SK-N-SH (cell line): ENCODE results near the gene RIMS1. TPM values are rescaled to one million over a fixed set of nuclear protein-coding genes. Genes with fewer than 3 reads are reported as not detected.

ENCODE experiments used
- CTCF ChIA-PET: fragments of 300-600, 350-600 bp; formaldehyde crosslinking; extraction: SDS; loops from one replicate; lab custom pipeline; 2021; lab: Yijun Ruan, JAX
- POLR2A ChIA-PET: fragments of 350-600 bp; sonication (Branson Sonifier 250); formaldehyde crosslinking; extraction: SDS; loops from one replicate; lab custom pipeline; 2020; ENCODE audit warnings: antibody characterized with exemption, inconsistent platforms; lab: Yijun Ruan, JAX
- DNase-seq: peaks from one replicate; pipeline ENCODE4 v3.0.0; 2012
- H2AFZ ChIP-seq: fragments of 200-600 bp; sonication (generic); 2 replicates; pipeline ENCODE4 v1.8.1; 2016; ENCODE audit warnings: antibody characterized with exemption, mild to moderate bottlenecking, low read depth
- H3F3A ChIP-seq: fragments of 200-600 bp; sonication (generic); replicated peaks from 2 replicates; pipeline ENCODE3; 2016; ENCODE audit warnings: antibody characterized with exemption, mild to moderate bottlenecking; ENCODE audit not compliant: insufficient read depth
- H3K27ac ChIP-seq, 2 experiments: fragments of 200-500 bp in 1 of 2; fragments of 200-600 bp in 1 of 2; sonication (Bioruptor generic) in 1 of 2; sonication (generic), shearing (Covaris generic) in 1 of 2; 2 replicates each; pipeline versions ENCODE4 v1.5.1 to v1.6.1; 2014 to 2016; ENCODE audit warnings: low read depth in 2 of 2, inconsistent platforms in 1 of 2, low read length in 1 of 2, mild to moderate bottlenecking in 1 of 2, mixed read lengths in 1 of 2
- H3K27me3 ChIP-seq: fragments of 200-600 bp; sonication (generic), shearing (Covaris generic); 2 replicates; pipeline ENCODE4 v1.6.1; 2016; ENCODE audit warnings: mixed run types; ENCODE audit not compliant: insufficient read depth
- H3K36me3 ChIP-seq, 2 experiments: fragments of 200-500 bp in 1 of 2; fragments of 200-600 bp in 1 of 2; sonication (Bioruptor generic) in 1 of 2; sonication (generic) in 1 of 2; replicated peaks in 1 of 2; 2 replicates each; pipeline versions ENCODE3 to v1.5.1; 2014 to 2016; ENCODE audit warnings: low read length in 1 of 2, mild to moderate bottlenecking in 1 of 2; ENCODE audit not compliant: insufficient read depth in 2 of 2, control insufficient read depth in 1 of 2
- H3K4me1 ChIP-seq, 2 experiments: fragments of 200-500 bp in 1 of 2; fragments of 200-600 bp in 1 of 2; sonication (Bioruptor generic) in 1 of 2; sonication (generic), shearing (Covaris generic) in 1 of 2; 2 replicates each; pipeline versions ENCODE4 v1.5.1 to v1.6.1; 2014 to 2016; ENCODE audit warnings: low read depth in 1 of 2, low read length in 1 of 2, mixed run types in 1 of 2; ENCODE audit not compliant: insufficient read depth in 2 of 2, control insufficient read depth in 1 of 2
- H3K4me2 ChIP-seq: fragments of 200-600 bp; sonication (generic), shearing (Covaris generic); 2 replicates; pipeline ENCODE4 v1.6.1; 2017; ENCODE audit warnings: mixed run types
- H3K4me3 ChIP-seq, 2 experiments: fragments of 200-500 bp in 1 of 2; fragments of 200-600 bp in 1 of 2; sonication (Bioruptor generic) in 1 of 2; sonication (generic), shearing (Covaris generic) in 1 of 2; 2 replicates each; pipeline versions ENCODE4 v1.5.1 to v1.8.1; 2014 to 2016; ENCODE audit warnings: low read depth in 2 of 2, inconsistent platforms in 1 of 2, low read length in 1 of 2, mild to moderate bottlenecking in 1 of 2, mixed read lengths in 1 of 2, moderate library complexity in 1 of 2
- H3K79me2 ChIP-seq: fragments of 200-600 bp; sonication (generic); 2 replicates; pipeline ENCODE4 v1.8.1; 2017; ENCODE audit warnings: mild to moderate bottlenecking; ENCODE audit not compliant: insufficient read depth
- H3K9ac ChIP-seq: fragments of 200-600 bp; sonication (generic); 2 replicates; pipeline ENCODE4 v1.6.1; 2017; ENCODE audit warnings: mixed run types
- H3K9me2 ChIP-seq: fragments of 200-600 bp; sonication (generic); 2 replicates; pipeline ENCODE4 v1.6.1; 2017; ENCODE audit warnings: mixed run types
- H3K9me3 ChIP-seq: fragments of 200-600 bp; sonication (generic); 2 replicates; pipeline ENCODE4 v1.6.1; 2017; ENCODE audit warnings: mixed run types, mild to moderate bottlenecking, moderate library complexity
- H4K20me1 ChIP-seq: fragments of 200-600 bp; sonication (generic); 2 replicates; pipeline ENCODE4 v1.6.1; 2017; ENCODE audit warnings: mild to moderate bottlenecking, mixed run types; ENCODE audit not compliant: insufficient read depth
- CHD2 ChIP-seq: fragments of 150-350 bp; IDR thresholded peaks from 2 replicates; pipeline ENCODE4 v1.6.1; 2018; ENCODE audit warnings: low read length; ENCODE audit not compliant: partially characterized antibody
- CTCF ChIP-seq: fragments of 200-600 bp; sonication (generic); IDR thresholded peaks from 2 replicates; pipeline ENCODE4 v1.6.1; 2017; ENCODE audit warnings: antibody characterized with exemption, mild to moderate bottlenecking, moderate library complexity
- ELF1 ChIP-seq: IDR thresholded peaks from 2 replicates; pipeline ENCODE4 v1.4.0; 2012
- EZH2phosphoT487 ChIP-seq: fragments of 200-600 bp; sonication (generic); IDR thresholded peaks from 2 replicates; pipeline ENCODE4 v1.6.1; 2017; ENCODE audit warnings: low read depth, mixed run types, mild to moderate bottlenecking, antibody characterized with exemption, moderate library complexity, borderline replicate concordance
- FOXJ3 ChIP-seq: sonication (generic); formaldehyde crosslinking; IDR thresholded peaks from 2 replicates; pipeline ENCODE4 v1.5.1; 2020; ENCODE audit warnings: mild to moderate bottlenecking, missing genetic modification reagents
- FOXM1 ChIP-seq: IDR thresholded peaks from 2 replicates; pipeline ENCODE4 v1.4.0; 2012; ENCODE audit warnings: low read depth, mild to moderate bottlenecking
- GATA2 ChIP-seq: sonication (generic); formaldehyde crosslinking; IDR thresholded peaks from 2 replicates; pipeline ENCODE4 v1.5.0; 2020; ENCODE audit warnings: mild to moderate bottlenecking, missing genetic modification reagents
- IRF3 ChIP-seq: fragments of 150-350 bp; IDR thresholded peaks from 2 replicates; pipeline ENCODE4 v1.6.1; 2016; ENCODE audit warnings: mild to moderate bottlenecking, low read depth, low read length
- MEF2A ChIP-seq: IDR thresholded peaks from 2 replicates; pipeline ENCODE4 v1.4.0; 2012; ENCODE audit warnings: low read depth, borderline replicate concordance
- NFIC ChIP-seq: IDR thresholded peaks from 2 replicates; pipeline ENCODE4 v1.4.0; 2012; ENCODE audit warnings: borderline replicate concordance
- POLR2AphosphoS5 ChIP-seq: IDR thresholded peaks from 2 replicates; pipeline ENCODE4 v1.6.1; 2012; ENCODE audit warnings: low read depth, low read length
- RCOR1 ChIP-seq: fragments of 150-350 bp; IDR thresholded peaks from 2 replicates; pipeline ENCODE4 v1.6.1; 2017; ENCODE audit warnings: antibody characterized with exemption, low read length
- REST ChIP-seq: IDR thresholded peaks from 2 replicates; pipeline ENCODE4 v1.6.1; 2012; ENCODE audit warnings: mild to moderate bottlenecking, low read depth, low read length, moderate library complexity
- RXRA ChIP-seq: IDR thresholded peaks from 2 replicates; pipeline ENCODE4 v1.4.0; 2012; ENCODE audit warnings: low read depth, mild to moderate bottlenecking, borderline replicate concordance
- SMC3 ChIP-seq: IDR thresholded peaks from 2 replicates; pipeline ENCODE4 v1.6.1; 2012; ENCODE audit warnings: low read depth, low read length, improper control_type of control experiment
- TAF1 ChIP-seq: IDR thresholded peaks from 2 replicates; pipeline ENCODE4 v1.6.1; 2012; ENCODE audit warnings: low read depth, mild to moderate bottlenecking, low read length, moderate library complexity, borderline replicate concordance
- TCF12 ChIP-seq: IDR thresholded peaks from 2 replicates; pipeline ENCODE4 v1.4.0; 2012
- YY1 ChIP-seq: IDR thresholded peaks from 2 replicates; pipeline ENCODE4 v1.4.0; 2012; ENCODE audit warnings: low read depth, mild to moderate bottlenecking
- WGBS: methylation state at CpG from one replicate; pipeline ENCODE4 v1.1.6; 2017; ENCODE audit warnings: low lambda C conversion rate; 5-methylcytosine and 5-hydroxymethylcytosine counted together
- polyA plus RNA-seq, 3 experiments: library from polyadenylated mRNA; depleted of rRNA; stranded (reverse); fragments of >200 nt; gene quantifications; 2 replicates each; pipeline ENCODE4 v1.2.3, GENCODE V29; 2012
- TF ChIP-seq, protein P1 (sequence below): fragments of 150-350 bp; IDR thresholded peaks from 2 replicates; pipeline ENCODE4 v1.6.1; 2017; ENCODE audit warnings: antibody characterized with exemption, low read length, low read depth, borderline replicate concordance
- TF ChIP-seq, protein P2 (sequence below): IDR thresholded peaks from 2 replicates; pipeline ENCODE4 v1.4.0; 2012; ENCODE audit warnings: low read depth

Gene RIMS1
- polyA plus RNA-seq, 1 of the 3 experiments (the other 2 are of a cell fraction), result 0.20 TPM

DNA sequence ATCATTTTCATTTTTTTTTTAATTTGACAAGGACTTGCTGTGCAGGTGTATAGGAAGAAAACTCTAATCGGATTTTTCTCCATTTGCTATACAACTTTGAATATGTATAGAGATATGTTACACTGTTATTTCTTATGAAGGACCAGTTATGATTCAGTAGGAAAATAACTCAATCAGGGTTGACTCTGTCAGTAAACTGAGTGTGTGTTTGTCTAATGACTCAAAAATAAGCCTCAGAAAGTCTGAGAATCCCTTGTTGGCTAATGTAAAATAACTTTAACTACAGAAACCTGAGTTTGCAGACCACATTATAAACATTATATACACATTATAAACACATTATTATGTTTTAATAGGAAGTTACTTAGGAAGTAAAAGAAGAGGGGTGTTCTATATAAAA, 352.6 kb downstream of the RIMS1 start:
- no peaks in the 10 kb centered on the region for H3K9me2 ChIP-seq
- H2AFZ ChIP-seq, result no peak overlapping the region
- peaks cover 0 to 9% of the 10 kb centered on the region in 2 experiments; a peak in 1 of 4 replicates for H3K4me1 ChIP-seq
- ChIA-PET POLR2A (no interaction called here), CTCF (no interaction called here)
- no peak overlapping the region for H3K4me3 ChIP-seq
- no peak for TF ChIP-seq RXRA
- TF ChIP-seq POLR2AphosphoS5, result no peak
- TF ChIP-seq CHD2, result no peak
- no peak for TF ChIP-seq IRF3
- no peak for TF ChIP-seq EZH2phosphoT487
- TF ChIP-seq FOXJ3 (CRISPR knock-in tag), result no peak
- TF ChIP-seq CTCF, result no peak
- no peak for TF ChIP-seq YY1
- no peak for TF ChIP-seq TCF12
- TF ChIP-seq, protein P1, sequence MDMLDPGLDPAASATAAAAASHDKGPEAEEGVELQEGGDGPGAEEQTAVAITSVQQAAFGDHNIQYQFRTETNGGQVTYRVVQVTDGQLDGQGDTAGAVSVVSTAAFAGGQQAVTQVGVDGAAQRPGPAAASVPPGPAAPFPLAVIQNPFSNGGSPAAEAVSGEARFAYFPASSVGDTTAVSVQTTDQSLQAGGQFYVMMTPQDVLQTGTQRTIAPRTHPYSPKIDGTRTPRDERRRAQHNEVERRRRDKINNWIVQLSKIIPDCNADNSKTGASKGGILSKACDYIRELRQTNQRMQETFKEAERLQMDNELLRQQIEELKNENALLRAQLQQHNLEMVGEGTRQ, result no peak
- TF ChIP-seq, protein P2, sequence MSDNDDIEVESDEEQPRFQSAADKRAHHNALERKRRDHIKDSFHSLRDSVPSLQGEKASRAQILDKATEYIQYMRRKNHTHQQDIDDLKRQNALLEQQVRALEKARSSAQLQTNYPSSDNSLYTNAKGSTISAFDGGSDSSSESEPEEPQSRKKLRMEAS, result no peak
- no peak for TF ChIP-seq GATA2 (CRISPR knock-in tag)
- TF ChIP-seq ELF1, result no peak
- TF ChIP-seq MEF2A, result no peak
- no peak for TF ChIP-seq FOXM1
- H3K36me3 ChIP-seq, result no peaks in the 10 kb centered on the region
- H3F3A ChIP-seq, result no peaks in the 10 kb centered on the region
- no peak overlapping the region for H3K4me2 ChIP-seq
- H3K79me2 ChIP-seq, result no peaks in the 10 kb centered on the region
- DNase-seq, result no peak
- no peak overlapping the region for H3K9ac ChIP-seq
- H4K20me1 ChIP-seq, result no peaks in the 10 kb centered on the region
- H3K27ac ChIP-seq, result no peak overlapping the region
- H3K9me3 ChIP-seq, result no peaks in the 10 kb centered on the region
- WGBS, result 84% methylated on average over 1 of the region's 1 CpG
- no peaks in the 10 kb centered on the region for H3K27me3 ChIP-seq

GRCh38 chr6:72245565-72245964, 359.2 kb downstream of the RIMS1 start:
- POLR2A ChIA-PET, result no interaction called here
- TF ChIP-seq EZH2phosphoT487 (no peak), FOXJ3 (CRISPR knock-in tag) (no peak), REST (no peak), RCOR1 (no peak), SMC3 (no peak), TAF1 (no peak), RXRA (no peak), NFIC (no peak)
- TF ChIP-seq, protein P1, result no peak

More at GRCh38 chr6:72245565-72245964, 359.2 kb downstream of the RIMS1 start:
- CTCF ChIA-PET, result interaction anchor here (1.5 kb wide), 1 partner anchor 166 kb away, joined by 3 read pairs; no protein-coding TSS in a partner anchor
- Histone ChIP-seq H3K36me3 (no peaks in the 10 kb centered on the region), H3K4me3 (no peak overlapping the region), H4K20me1 (no peaks in the 10 kb centered on the region), H3F3A (no peaks in the 10 kb centered on the region), H3K4me2 (no peak overlapping the region), H3K27me3 (no peaks in the 10 kb centered on the region), H3K4me1 (no peaks in the 10 kb centered on the region), H2AFZ (0 out of 2 replicates have a peak overlapping the region, but pooled peaks have one; percentile 23), H3K27ac (no peak overlapping the region), H3K9me3 (no peaks in the 10 kb centered on the region), H3K79me2 (no peaks in the 10 kb centered on the region), H3K9ac (no peak overlapping the region), H3K9me2 (no peaks in the 10 kb centered on the region)
- WGBS, result 63% methylated on average over 2 of the region's 2 CpGs
- no peak for DNase-seq
